ENCODE data around the gene GJB5. TPM values are rescaled to one million over a fixed set of nuclear protein-coding genes. Genes with fewer than 3 reads are reported as not detected.
A peak's percentile ranks its signal among the peaks of the same experiment; 100 is the strongest.

Gene GJB5
- polyA plus RNA-seq, 4 donors = 0.19 TPM; not detected in 3

DNA sequence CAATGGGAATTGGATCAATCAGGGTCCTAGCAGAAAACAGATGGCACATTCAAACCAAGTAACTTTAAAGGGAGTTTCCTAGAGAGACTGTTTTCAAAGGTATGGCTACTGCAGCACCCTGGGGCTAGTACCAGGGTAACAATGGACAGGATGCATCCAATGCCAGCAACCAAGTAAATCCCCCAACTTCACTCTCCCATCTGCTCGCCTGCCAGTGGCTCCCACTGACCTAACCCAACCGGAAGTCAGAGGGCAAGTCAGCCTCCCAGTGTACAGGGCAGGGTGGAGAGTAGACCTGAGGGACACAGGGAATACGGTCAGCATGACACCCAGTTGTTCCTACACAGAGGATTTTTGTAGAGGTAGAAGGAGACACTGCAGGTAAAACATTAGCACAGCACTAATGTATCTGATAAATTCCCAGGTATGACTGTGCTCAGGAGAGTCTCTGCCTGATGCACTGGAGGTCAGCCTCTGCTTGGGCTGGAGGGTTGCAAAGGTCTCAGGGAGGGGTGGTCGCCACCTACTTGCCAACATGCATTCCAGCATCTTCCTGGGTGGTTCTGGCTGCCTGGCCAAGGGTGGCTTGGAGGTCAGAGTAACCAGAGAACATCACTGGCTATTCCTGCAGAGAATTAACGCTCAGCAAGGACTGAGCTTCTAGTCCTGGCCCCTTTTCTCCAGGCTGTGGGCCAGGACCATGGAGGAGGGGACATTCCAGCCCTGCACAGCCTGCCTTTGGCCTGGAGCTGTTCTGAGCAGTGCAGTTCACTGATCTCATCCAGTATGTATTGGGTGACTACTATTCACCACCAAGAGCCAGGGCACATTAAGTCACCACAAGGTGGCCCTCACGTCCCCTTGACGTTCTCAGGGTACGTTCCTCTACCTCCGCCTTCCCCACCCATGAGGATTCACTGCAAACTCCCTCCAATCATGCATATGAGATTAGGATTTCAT lies 32.9 kb downstream of the GJB5 start:
- FAIRE-seq (no peak), DNase-seq (no peak)
- 40 to 53% (median 49%) methylated on average over 9 of the region's 9 CpGs for WGBS, 3 donors

GRCh38 chr1:34790985-34791384 lies 36.1 kb downstream of the GJB5 start:
- Histone ChIP-seq H3K36me3 (ENCODE audit: control insufficient read depth in 3 of 3, insufficient read depth in 2 of 3, low read depth in 1 of 3, low read length in 3 of 3) (no peaks in the 10 kb centered on the region), H3K4me3 (ENCODE audit: low read depth in 1 of 3, low read length in 3 of 3) (no peak overlapping the region), H3K27ac (ENCODE audit: low read depth in 1 of 3, low read length in 2 of 3) (no peak overlapping the region), H3K9me3 (ENCODE audit: control insufficient read depth in 2 of 2, insufficient read depth in 1 of 2, low read depth in 1 of 2, low read length in 1 of 2) (peaks cover 0 to 7% of the 10 kb centered on the region in 2 donors), H3K4me1 (ENCODE audit: control insufficient read depth in 3 of 3, insufficient read depth in 2 of 3, low read depth in 1 of 3, low read length in 2 of 3) (peaks cover 0 to 4% (median 0%) of the 10 kb centered on the region in 3 donors), H3K27me3 (ENCODE audit: control insufficient read depth in 3 of 3, insufficient read depth in 3 of 3, low read length in 3 of 3) (peaks cover 0 to 20% (median 4%) of the 10 kb centered on the region in 3 donors)
- FAIRE-seq (no peak), DNase-seq (no peak)
- 66 to 76% (median 73%) methylated on average over 6 of the region's 6 CpGs for WGBS, 3 donors

More for the DNA sequence above, 32.9 kb downstream of the GJB5 start:
- Histone ChIP-seq H3K36me3 (ENCODE audit: control insufficient read depth in 3 of 3, insufficient read depth in 2 of 3, low read depth in 1 of 3, low read length in 3 of 3) (no peaks in the 10 kb centered on the region), H3K27ac (ENCODE audit: low read depth in 1 of 3, low read length in 2 of 3) (no peak overlapping the region), H3K4me1 (ENCODE audit: control insufficient read depth in 3 of 3, insufficient read depth in 2 of 3, low read depth in 1 of 3, low read length in 2 of 3) (peaks cover 0 to 10% (median 0%) of the 10 kb centered on the region in 3 donors), H3K27me3 (ENCODE audit: control insufficient read depth in 3 of 3, insufficient read depth in 3 of 3, low read length in 3 of 3) (peaks cover 0 to 12% (median 3%) of the 10 kb centered on the region in 3 donors), H3K4me3 (ENCODE audit: low read depth in 1 of 3, low read length in 3 of 3) (no peak overlapping the region), H3K9me3 (ENCODE audit: control insufficient read depth in 2 of 2, insufficient read depth in 1 of 2, low read depth in 1 of 2, low read length in 1 of 2) (peaks cover 0 to 7% of the 10 kb centered on the region in 2 donors)

DNA sequence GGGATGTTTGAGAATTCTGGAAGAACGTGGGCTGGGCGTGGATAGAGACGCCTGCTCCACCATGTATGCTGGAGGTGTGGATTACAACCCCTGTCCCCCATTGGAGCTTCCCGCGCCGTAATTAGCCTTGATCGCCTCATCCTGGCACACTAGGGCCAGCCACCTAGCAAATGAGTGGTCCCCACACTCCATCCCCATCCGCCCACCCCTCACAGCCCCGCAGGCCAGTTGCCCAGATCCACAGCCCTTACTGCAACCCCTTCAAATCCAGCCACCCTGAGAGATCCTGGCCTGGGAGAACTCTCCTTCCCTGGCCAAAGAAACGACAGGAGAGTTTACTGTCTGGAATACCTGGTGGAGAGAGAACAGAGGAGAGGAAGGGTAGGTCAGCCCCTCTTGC lies 37.6 kb downstream of the GJB5 start:
- FAIRE-seq = no peak
- Histone ChIP-seq H3K9me3 (ENCODE audit: control insufficient read depth in 2 of 2, insufficient read depth in 1 of 2, low read depth in 1 of 2, low read length in 1 of 2) (peaks cover 0 to 7% of the 10 kb centered on the region in 2 donors), H3K27me3 (ENCODE audit: control insufficient read depth in 3 of 3, insufficient read depth in 3 of 3, low read length in 3 of 3) (peaks cover 0 to 20% (median 4%) of the 10 kb centered on the region in 3 donors), H3K4me1 (ENCODE audit: control insufficient read depth in 3 of 3, insufficient read depth in 2 of 3, low read depth in 1 of 3, low read length in 2 of 3) (no peaks in the 10 kb centered on the region), H3K4me3 (ENCODE audit: low read depth in 1 of 3, low read length in 3 of 3) (no peak overlapping the region), H3K36me3 (ENCODE audit: control insufficient read depth in 3 of 3, insufficient read depth in 2 of 3, low read depth in 1 of 3, low read length in 3 of 3) (no peaks in the 10 kb centered on the region), H3K27ac (ENCODE audit: low read depth in 1 of 3, low read length in 2 of 3) (no peak overlapping the region)
- no peak for DNase-seq
- 53 to 64% (median 54%) methylated on average over 10 of the region's 10 CpGs for WGBS, 3 donors

- peak within 1 kb of the TSS in 1 of 3 donors; percentile 1 for H3K4me3 ChIP-seq (ENCODE audit: low read depth in 1 of 3, low read length in 3 of 3)
- H3K27me3 ChIP-seq (ENCODE audit: control insufficient read depth in 3 of 3, insufficient read depth in 3 of 3, low read length in 3 of 3) = peaks cover 0 to 20% (median 4%) of the 10 kb centered on the region in 3 donors
- H3K36me3 ChIP-seq (ENCODE audit: control insufficient read depth in 3 of 3, insufficient read depth in 2 of 3, low read depth in 1 of 3, low read length in 3 of 3) = no peaks in the 10 kb centered on the region
- FAIRE-seq = no peak
- no peak within 1 kb of the TSS for H3K27ac ChIP-seq (ENCODE audit: low read depth in 1 of 3, low read length in 2 of 3)
- peaks cover 0 to 7% of the 10 kb centered on the region in 2 donors for H3K9me3 ChIP-seq (ENCODE audit: control insufficient read depth in 2 of 2, insufficient read depth in 1 of 2, low read depth in 1 of 2, low read length in 1 of 2)
- 11 to 15% (median 11%) methylated on average over 44 to 45 of the region's 45 CpGs for WGBS, 3 donors
- DNase-seq = no peak
- no peaks in the 10 kb centered on the region for H3K4me1 ChIP-seq (ENCODE audit: control insufficient read depth in 3 of 3, insufficient read depth in 2 of 3, low read depth in 1 of 3, low read length in 2 of 3)
These were observed 38.3 kb downstream of the GJB5 start, which contains the start of gene GJA4 for GRCh38 chr1:34792868-34793727. GJA4 (plus strand) TSS chr1:34792999; CDS start chr1:34794214, 1,215 bp downstream.

DNA sequence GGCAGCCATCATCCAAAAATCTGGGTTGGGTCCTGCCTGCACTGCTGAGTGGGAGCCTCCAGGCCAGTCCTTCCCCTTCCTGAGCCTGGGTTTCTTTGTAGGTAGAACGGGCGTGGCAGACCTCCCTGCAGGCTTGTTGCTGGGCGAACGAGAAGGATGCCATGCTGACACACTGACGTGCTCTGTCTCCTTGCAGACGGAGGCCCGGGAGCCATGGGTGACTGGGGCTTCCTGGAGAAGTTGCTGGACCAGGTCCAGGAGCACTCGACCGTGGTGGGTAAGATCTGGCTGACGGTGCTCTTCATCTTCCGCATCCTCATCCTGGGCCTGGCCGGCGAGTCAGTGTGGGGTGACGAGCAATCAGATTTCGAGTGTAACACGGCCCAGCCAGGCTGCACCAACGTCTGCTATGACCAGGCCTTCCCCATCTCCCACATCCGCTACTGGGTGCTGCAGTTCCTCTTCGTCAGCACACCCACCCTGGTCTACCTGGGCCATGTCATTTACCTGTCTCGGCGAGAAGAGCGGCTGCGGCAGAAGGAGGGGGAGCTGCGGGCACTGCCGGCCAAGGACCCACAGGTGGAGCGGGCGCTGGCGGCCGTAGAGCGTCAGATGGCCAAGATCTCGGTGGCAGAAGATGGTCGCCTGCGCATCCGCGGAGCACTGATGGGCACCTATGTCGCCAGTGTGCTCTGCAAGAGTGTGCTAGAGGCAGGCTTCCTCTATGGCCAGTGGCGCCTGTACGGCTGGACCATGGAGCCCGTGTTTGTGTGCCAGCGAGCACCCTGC lies 39.3 kb downstream of the GJB5 start:
- no peaks in the 10 kb centered on the region for H3K36me3 ChIP-seq (ENCODE audit: control insufficient read depth in 3 of 3, insufficient read depth in 2 of 3, low read depth in 1 of 3, low read length in 3 of 3)
- no peak overlapping the region for H3K27ac ChIP-seq (ENCODE audit: low read depth in 1 of 3, low read length in 2 of 3)
- FAIRE-seq (no peak), DNase-seq (no peak)
- no peaks in the 10 kb centered on the region for H3K4me1 ChIP-seq (ENCODE audit: control insufficient read depth in 3 of 3, insufficient read depth in 2 of 3, low read depth in 1 of 3, low read length in 2 of 3)
- H3K27me3 ChIP-seq (ENCODE audit: control insufficient read depth in 3 of 3, insufficient read depth in 3 of 3, low read length in 3 of 3) = peaks cover 0 to 20% (median 4%) of the 10 kb centered on the region in 3 donors
- 86 to 91% (median 86%) methylated on average over 37 to 40 of the region's 40 CpGs for WGBS, 3 donors
- H3K9me3 ChIP-seq (ENCODE audit: control insufficient read depth in 2 of 2, insufficient read depth in 1 of 2, low read depth in 1 of 2, low read length in 1 of 2) = peaks cover 0 to 5% of the 10 kb centered on the region in 2 donors
- H3K4me3 ChIP-seq (ENCODE audit: low read depth in 1 of 3, low read length in 3 of 3) = peak overlapping the region in 1 of 3 donors; percentile 1

DNA sequence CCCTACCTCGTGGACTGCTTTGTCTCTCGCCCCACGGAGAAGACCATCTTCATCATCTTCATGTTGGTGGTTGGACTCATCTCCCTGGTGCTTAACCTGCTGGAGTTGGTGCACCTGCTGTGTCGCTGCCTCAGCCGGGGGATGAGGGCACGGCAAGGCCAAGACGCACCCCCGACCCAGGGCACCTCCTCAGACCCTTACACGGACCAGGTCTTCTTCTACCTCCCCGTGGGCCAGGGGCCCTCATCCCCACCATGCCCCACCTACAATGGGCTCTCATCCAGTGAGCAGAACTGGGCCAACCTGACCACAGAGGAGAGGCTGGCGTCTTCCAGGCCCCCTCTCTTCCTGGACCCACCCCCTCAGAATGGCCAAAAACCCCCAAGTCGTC lies 39.9 kb downstream of the GJB5 start:
- no peak overlapping the region for H3K27ac ChIP-seq (ENCODE audit: low read depth in 1 of 3, low read length in 2 of 3)
- no peaks in the 10 kb centered on the region for H3K36me3 ChIP-seq (ENCODE audit: control insufficient read depth in 3 of 3, insufficient read depth in 2 of 3, low read depth in 1 of 3, low read length in 3 of 3)
- H3K9me3 ChIP-seq (ENCODE audit: control insufficient read depth in 2 of 2, insufficient read depth in 1 of 2, low read depth in 1 of 2, low read length in 1 of 2) = peaks cover 0 to 5% of the 10 kb centered on the region in 2 donors
- peaks cover 0 to 20% (median 4%) of the 10 kb centered on the region in 3 donors for H3K27me3 ChIP-seq (ENCODE audit: control insufficient read depth in 3 of 3, insufficient read depth in 3 of 3, low read length in 3 of 3)
- FAIRE-seq (no peak), DNase-seq (no peak)
- WGBS, 3 donors = 83 to 88% (median 84%) methylated on average over 12 of the region's 12 CpGs
- no peak overlapping the region for H3K4me3 ChIP-seq (ENCODE audit: low read depth in 1 of 3, low read length in 3 of 3)
- no peaks in the 10 kb centered on the region for H3K4me1 ChIP-seq (ENCODE audit: control insufficient read depth in 3 of 3, insufficient read depth in 2 of 3, low read depth in 1 of 3, low read length in 2 of 3)

DNA sequence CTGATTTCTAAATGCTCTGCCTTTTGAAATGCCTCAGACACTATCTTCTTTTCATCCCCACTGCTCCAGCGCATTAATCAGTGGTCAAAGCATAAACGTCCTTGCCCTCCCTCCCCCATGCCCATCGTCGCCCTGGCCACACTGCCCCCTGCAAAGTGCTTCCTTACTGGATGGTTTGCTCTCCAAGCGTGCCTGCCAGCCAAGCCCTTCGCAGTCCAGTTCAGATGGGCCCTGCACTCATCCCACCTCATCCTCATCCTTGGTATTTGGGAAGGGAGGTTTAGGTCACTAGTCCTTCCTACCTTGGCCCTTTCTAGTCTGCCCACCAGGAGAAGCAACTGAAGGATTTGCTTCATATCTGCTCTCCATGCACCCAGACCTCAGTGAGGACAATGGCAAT lies 41.1 kb downstream of the GJB5 start:
- FAIRE-seq = no peak
- Histone ChIP-seq H3K4me1 (ENCODE audit: control insufficient read depth in 3 of 3, insufficient read depth in 2 of 3, low read depth in 1 of 3, low read length in 2 of 3) (no peaks in the 10 kb centered on the region), H3K27me3 (ENCODE audit: control insufficient read depth in 3 of 3, insufficient read depth in 3 of 3, low read length in 3 of 3) (peaks cover 0 to 20% (median 4%) of the 10 kb centered on the region in 3 donors), H3K9me3 (ENCODE audit: control insufficient read depth in 2 of 2, insufficient read depth in 1 of 2, low read depth in 1 of 2, low read length in 1 of 2) (no peaks in the 10 kb centered on the region), H3K27ac (ENCODE audit: low read depth in 1 of 3, low read length in 2 of 3) (no peak overlapping the region), H3K4me3 (ENCODE audit: low read depth in 1 of 3, low read length in 3 of 3) (no peak overlapping the region), H3K36me3 (ENCODE audit: control insufficient read depth in 3 of 3, insufficient read depth in 2 of 3, low read depth in 1 of 3, low read length in 3 of 3) (no peaks in the 10 kb centered on the region)
- 79 to 85% (median 81%) methylated on average over 6 of the region's 6 CpGs for WGBS, 3 donors
- no peak for DNase-seq

Data from small intestine (tissue), 7 donors.